Tibial nerve (tissue), 4 donors: ENCODE results near the gene TTC29.

Experiments used
- CTCF ChIP-seq, 5 experiments: fragments of 200-600 bp in 3 of 5; fragments of 450-650 bp in 2 of 5; sonication (generic) in 3 of 5; IDR thresholded peaks; one replicate each; pipeline ENCODE4 v1.5.1; 2016 to 2019; ENCODE audit warnings: antibody characterized with exemption in 5 of 5, mild to moderate bottlenecking in 3 of 5, moderate library complexity in 2 of 5
- EP300 ChIP-seq, 2 donors: sonication (generic); formaldehyde crosslinking; IDR thresholded peaks; one replicate each; pipeline ENCODE4 v1.6.1; 2017; ENCODE audit warnings: antibody characterized with exemption in 2 of 2, mild to moderate bottlenecking in 1 of 2
- POLR2A ChIP-seq, 2 donors: fragments of 450-650 bp; IDR thresholded peaks; one replicate each; pipeline ENCODE4 v1.6.1; 2017; ENCODE audit warnings: antibody characterized with exemption in 2 of 2, mild to moderate bottlenecking in 2 of 2, moderate library complexity in 2 of 2

DNA sequence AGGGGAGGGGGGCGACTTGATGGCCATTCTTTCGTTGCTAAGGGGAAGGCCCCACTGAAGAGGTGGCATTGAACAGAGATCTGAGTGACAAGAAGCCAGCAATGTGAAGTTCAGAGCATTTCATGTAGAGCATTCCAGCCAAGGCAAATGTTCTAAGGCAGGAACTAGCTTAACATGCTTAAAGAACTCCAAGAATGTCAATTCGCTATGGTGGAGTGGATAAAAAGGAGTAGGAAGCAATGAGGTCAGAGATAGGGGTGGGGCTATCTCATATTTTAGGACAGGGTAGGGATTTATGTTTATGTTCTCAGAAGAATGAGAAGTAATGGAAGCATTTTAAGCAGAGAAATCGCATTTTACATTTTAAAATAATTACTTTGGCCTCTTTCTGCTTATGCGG is 130.9 kb downstream of the TTC29 start:
- TF ChIP-seq POLR2A (IDR thresholded peaks at IDR 0.05): no peak
- no peak for TF ChIP-seq CTCF (IDR thresholded peaks at IDR 0.05)
- no peak for TF ChIP-seq EP300 (IDR thresholded peaks at IDR 0.05)
